HCT116 (cell line): ENCODE measurements around the gene KBTBD3. TPM values are rescaled to one million over a fixed set of nuclear protein-coding genes. Genes with fewer than 3 reads are reported as not detected.

ENCODE experiments used
- ATAC-seq: fragments of 200-7000 bp; cut with Tn5 transposase; 2 replicates; pipeline ENCODE4 v1.9.1; 2020; ENCODE audit warnings: mild to moderate bottlenecking, moderate library complexity
- BruUV-seq: library from RNA; stranded (reverse); fragments of 400-500 nt; replicated peaks from 2 replicates; lab custom pipeline; 2021; lab: Mats Ljungman, UMichigan
- CTCF ChIA-PET: fragments of 300-600 bp; sonication (Branson Sonifier 250); formaldehyde crosslinking; loops from one replicate; lab custom pipeline; 2021; ENCODE audit warnings: antibody characterized with exemption; lab: Charles Lee
- POLR2A ChIA-PET: fragments of 300-600, 350-600 bp; sonication (Branson Sonifier 250); formaldehyde crosslinking; loops from one replicate; lab custom pipeline; 2021; ENCODE audit warnings: antibody characterized with exemption; lab: Charles Lee
- RAD21 ChIA-PET, 2 experiments: fragments of 300-600 bp; sonication (Branson Sonifier 250); formaldehyde crosslinking; loops; one replicate each; lab custom pipeline; 2023; ENCODE audit warnings: low total read pairs in 2 of 2; ENCODE audit not compliant: uncharacterized antibody in 2 of 2, unreplicated experiment in 2 of 2, low non-redundant PET in 1 of 2; lab: Charles Lee
- DNase-seq: peaks from one replicate; pipeline ENCODE4 v3.0.0-alpha.2; 2010; ENCODE audit warnings: low read depth, low spot score
- H2AFZ ChIP-seq: fragments of 200-600 bp; shearing (Covaris generic), sonication (generic); 2 replicates; pipeline ENCODE4 v1.6.1; 2017; ENCODE audit warnings: low read depth, mixed run types, mixed read lengths, antibody characterized with exemption, low read length; ENCODE audit not compliant: poor library complexity, severe bottlenecking
- H3K27ac ChIP-seq: 2 replicates; pipeline ENCODE4 v1.5.1; 2012; ENCODE audit warnings: low read depth, low read length
- H3K27me3 ChIP-seq: fragments of 200-600 bp; sonication (generic); 2 replicates; pipeline ENCODE4 v1.6.1; 2016; ENCODE audit warnings: mixed run types, low read length, mixed read lengths; ENCODE audit not compliant: insufficient read depth
- H3K36me3 ChIP-seq, 2 experiments: fragments of 200-500 bp in 1 of 2; fragments of 200-600 bp in 1 of 2; sonication (Bioruptor generic) in 1 of 2; sonication (generic) in 1 of 2; 2 replicates each; pipeline versions ENCODE4 v1.5.1 to v1.6.1; 2014 to 2016; ENCODE audit warnings: low read length in 2 of 2, inconsistent platforms in 1 of 2, mixed read lengths in 1 of 2, mixed run types in 1 of 2; ENCODE audit not compliant: insufficient read depth in 2 of 2, control insufficient read depth in 1 of 2
- H3K4me1 ChIP-seq, 2 experiments: fragments of 200-600 bp in 1 of 2; sonication (generic) in 1 of 2; 2 replicates each; pipeline versions ENCODE4 v1.5.1 to v1.6.1; 2012 to 2017; ENCODE audit warnings: low read length in 2 of 2, inconsistent platforms in 1 of 2, mild to moderate bottlenecking in 1 of 2, mixed read lengths in 1 of 2, mixed run types in 1 of 2, moderate library complexity in 1 of 2; ENCODE audit not compliant: insufficient read depth in 2 of 2, control insufficient read depth in 1 of 2
- H3K4me2 ChIP-seq: fragments of 200-600 bp; sonication (generic); 2 replicates; pipeline ENCODE4 v1.6.1; 2017; ENCODE audit warnings: mixed run types, low read length, mixed read lengths
- H3K4me3 ChIP-seq, 2 experiments: fragments of 200-600 bp in 1 of 2; sonication (generic) in 1 of 2; replicated peaks in 1 of 2; 2 replicates each; pipeline ENCODE4 v1.5.1; 2011 to 2016; ENCODE audit warnings: low read length in 2 of 2, control low read depth in 1 of 2, low read depth in 1 of 2, mild to moderate bottlenecking in 1 of 2, mixed read lengths in 1 of 2, mixed run types in 1 of 2
- H3K79me2 ChIP-seq: fragments of 200-600 bp; sonication (generic); 2 replicates; pipeline ENCODE4 v1.6.1; 2017; ENCODE audit warnings: mild to moderate bottlenecking, mixed run types, low read length, moderate library complexity, mixed read lengths; ENCODE audit not compliant: insufficient read depth
- H3K9ac ChIP-seq: fragments of 200-600 bp; sonication (generic); 2 replicates; pipeline ENCODE4 v1.6.1; 2016; ENCODE audit warnings: low read length, mixed read lengths
- H3K9me2 ChIP-seq: fragments of 200-600 bp; sonication (generic), shearing (Covaris generic); 2 replicates; pipeline ENCODE4 v1.6.1; 2017; ENCODE audit warnings: mixed run types, mild to moderate bottlenecking, moderate library complexity; ENCODE audit not compliant: insufficient read depth
- H3K9me3 ChIP-seq, 2 experiments: fragments of 200-500 bp in 1 of 2; fragments of 200-600 bp in 1 of 2; sonication (Bioruptor generic) in 1 of 2; sonication (generic) in 1 of 2; 2 replicates each; pipeline ENCODE4 v1.6.1; 2014 to 2017; ENCODE audit warnings: low read length in 2 of 2, mixed read lengths in 2 of 2, inconsistent platforms in 1 of 2, low read depth in 1 of 2, mild to moderate bottlenecking in 1 of 2, mixed run types in 1 of 2, moderate library complexity in 1 of 2; ENCODE audit not compliant: control insufficient read depth in 1 of 2, insufficient read depth in 1 of 2
- H4K20me1 ChIP-seq: fragments of 200-600 bp; sonication (generic), shearing (Covaris generic); 2 replicates; pipeline ENCODE4 v1.6.1; 2017; ENCODE audit warnings: mixed run types, mild to moderate bottlenecking, moderate library complexity; ENCODE audit not compliant: insufficient read depth
- CEBPB ChIP-seq: IDR thresholded peaks from 2 replicates; pipeline ENCODE4 v1.6.1; 2012; ENCODE audit warnings: low read depth
- EZH2 ChIP-seq: fragments of 200-600 bp; sonication (generic); IDR thresholded peaks from 2 replicates; pipeline ENCODE4 v1.6.1; 2017; ENCODE audit warnings: antibody characterized with exemption, mixed run types
- EZH2phosphoT487 ChIP-seq: fragments of 200-600 bp; IDR thresholded peaks from 2 replicates; pipeline ENCODE4 v1.6.1; 2018; ENCODE audit warnings: antibody characterized with exemption, borderline replicate concordance
- FOSL1 ChIP-seq: IDR thresholded peaks from 2 replicates; pipeline ENCODE4 v1.6.1; 2012; ENCODE audit warnings: low read depth
- POLR2A ChIP-seq: IDR thresholded peaks from 2 replicates; pipeline ENCODE4 v1.7.0; 2011; ENCODE audit warnings: borderline replicate concordance; ENCODE audit not compliant: insufficient read depth, insufficient read length; ENCODE audit errors: extremely low read depth
- YY1 ChIP-seq: IDR thresholded peaks from 2 replicates; pipeline ENCODE4 v1.6.1; 2011; ENCODE audit warnings: low read length, low read depth, moderate library complexity, mild to moderate bottlenecking; ENCODE audit not compliant: insufficient replicate concordance; ENCODE audit errors: extremely low read depth
- intact Hi-C: fragments of 100-400 bp; cut with micrococcal nuclease; formaldehyde crosslinking; loops from 2 replicates; pipeline ENCODE4 v1.10.0; 2022
- total RNA-seq: library from RNA; stranded (reverse); gene quantifications from one replicate; pipeline ENCODE4 v1.2.1, GENCODE V29; 2021; ENCODE audit not compliant: unreplicated experiment
- TF ChIP-seq, protein P1 (sequence below), 3 experiments: fragments of 200-600 bp in 1 of 3; sonication (generic) in 1 of 3; IDR thresholded peaks in 2 of 3; conservative IDR thresholded peaks in 1 of 3; 2 replicates each; pipeline ENCODE4 v1.5.1; 2012 to 2017; ENCODE audit warnings: low read depth in 2 of 3, low read length in 2 of 3, antibody characterized with exemption in 1 of 3, borderline replicate concordance in 1 of 3, control low read depth in 1 of 3, mild to moderate bottlenecking in 1 of 3, mixed read lengths in 1 of 3, mixed run types in 1 of 3, moderate library complexity in 1 of 3; ENCODE audit not compliant: insufficient read depth in 1 of 3
- TF ChIP-seq, protein P2 (sequence below): IDR thresholded peaks from 2 replicates; pipeline ENCODE4 v1.6.1; 2012; ENCODE audit warnings: low read depth
- TF ChIP-seq, protein P3 (sequence below): IDR thresholded peaks from 2 replicates; pipeline ENCODE4 v1.6.1; 2011; ENCODE audit warnings: mild to moderate bottlenecking, low read length, moderate library complexity; ENCODE audit not compliant: insufficient replicate concordance; ENCODE audit errors: extremely low read depth

Gene KBTBD3
- total RNA-seq, 1 experiment from 2014 or later, result 10.4 TPM

DNA sequence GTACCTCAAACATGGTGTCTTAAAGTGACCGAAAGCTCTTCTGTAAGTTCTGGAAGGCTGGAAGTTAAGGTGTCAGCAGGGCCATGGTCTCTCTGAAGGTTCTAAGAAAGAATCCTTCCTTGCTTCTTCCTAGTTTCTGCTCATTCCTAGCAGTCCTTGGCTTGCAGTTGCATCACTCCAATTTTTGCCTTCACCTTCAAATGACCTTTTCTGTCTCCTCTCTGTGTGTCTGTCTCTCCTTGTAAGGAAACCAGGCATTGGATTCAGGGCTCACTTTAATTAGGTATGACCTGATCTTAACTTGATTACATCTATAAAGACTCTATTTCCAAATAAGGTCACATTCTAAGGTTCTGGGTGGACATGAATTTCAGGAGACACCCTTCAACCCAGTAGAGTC is 9.0 kb upstream of the KBTBD3 start:
- Histone ChIP-seq H3K9me3 (no peaks in the 10 kb centered on the region), H3K9ac (no peak overlapping the region), H3K4me1 (no peaks in the 10 kb centered on the region), H4K20me1 (peaks cover 34% of the 10 kb centered on the region), H3K36me3 (peaks cover 11% of the 10 kb centered on the region in 2 experiments), H2AFZ (no peak overlapping the region), H3K79me2 (peaks cover 97% of the 10 kb centered on the region), H3K27me3 (no peaks in the 10 kb centered on the region), H3K27ac (no peak overlapping the region), H3K4me2 (no peak overlapping the region), H3K9me2 (no peaks in the 10 kb centered on the region), H3K4me3 (no peak overlapping the region)
- ChIA-PET CTCF (interaction anchor here (1.0 kb wide), 1 partner anchor 47 kb away, joined by 4 read pairs; no protein-coding TSS in a partner anchor), POLR2A (no interaction called here), RAD21 (no interaction called here)
- DNase-seq (no peak), ATAC-seq (no peak)
- intact Hi-C loops, result no loop called here
- TF ChIP-seq, protein P1, sequence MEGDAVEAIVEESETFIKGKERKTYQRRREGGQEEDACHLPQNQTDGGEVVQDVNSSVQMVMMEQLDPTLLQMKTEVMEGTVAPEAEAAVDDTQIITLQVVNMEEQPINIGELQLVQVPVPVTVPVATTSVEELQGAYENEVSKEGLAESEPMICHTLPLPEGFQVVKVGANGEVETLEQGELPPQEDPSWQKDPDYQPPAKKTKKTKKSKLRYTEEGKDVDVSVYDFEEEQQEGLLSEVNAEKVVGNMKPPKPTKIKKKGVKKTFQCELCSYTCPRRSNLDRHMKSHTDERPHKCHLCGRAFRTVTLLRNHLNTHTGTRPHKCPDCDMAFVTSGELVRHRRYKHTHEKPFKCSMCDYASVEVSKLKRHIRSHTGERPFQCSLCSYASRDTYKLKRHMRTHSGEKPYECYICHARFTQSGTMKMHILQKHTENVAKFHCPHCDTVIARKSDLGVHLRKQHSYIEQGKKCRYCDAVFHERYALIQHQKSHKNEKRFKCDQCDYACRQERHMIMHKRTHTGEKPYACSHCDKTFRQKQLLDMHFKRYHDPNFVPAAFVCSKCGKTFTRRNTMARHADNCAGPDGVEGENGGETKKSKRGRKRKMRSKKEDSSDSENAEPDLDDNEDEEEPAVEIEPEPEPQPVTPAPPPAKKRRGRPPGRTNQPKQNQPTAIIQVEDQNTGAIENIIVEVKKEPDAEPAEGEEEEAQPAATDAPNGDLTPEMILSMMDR (IDR thresholded peaks at IDR 0.05 in 2 of 3, conservative IDR thresholded peaks at IDR 0.05 in 1 of 3; ENCODE audit: borderline replicate concordance in 1 of 3, insufficient read depth in 1 of 3, low read depth in 2 of 3, low read length in 2 of 3), result no peak
- TF ChIP-seq EZH2phosphoT487 (no peak), CEBPB (no peak), FOSL1 (no peak), POLR2A (no peak), EZH2 (no peak), YY1 (no peak)
- TF ChIP-seq, protein P2, sequence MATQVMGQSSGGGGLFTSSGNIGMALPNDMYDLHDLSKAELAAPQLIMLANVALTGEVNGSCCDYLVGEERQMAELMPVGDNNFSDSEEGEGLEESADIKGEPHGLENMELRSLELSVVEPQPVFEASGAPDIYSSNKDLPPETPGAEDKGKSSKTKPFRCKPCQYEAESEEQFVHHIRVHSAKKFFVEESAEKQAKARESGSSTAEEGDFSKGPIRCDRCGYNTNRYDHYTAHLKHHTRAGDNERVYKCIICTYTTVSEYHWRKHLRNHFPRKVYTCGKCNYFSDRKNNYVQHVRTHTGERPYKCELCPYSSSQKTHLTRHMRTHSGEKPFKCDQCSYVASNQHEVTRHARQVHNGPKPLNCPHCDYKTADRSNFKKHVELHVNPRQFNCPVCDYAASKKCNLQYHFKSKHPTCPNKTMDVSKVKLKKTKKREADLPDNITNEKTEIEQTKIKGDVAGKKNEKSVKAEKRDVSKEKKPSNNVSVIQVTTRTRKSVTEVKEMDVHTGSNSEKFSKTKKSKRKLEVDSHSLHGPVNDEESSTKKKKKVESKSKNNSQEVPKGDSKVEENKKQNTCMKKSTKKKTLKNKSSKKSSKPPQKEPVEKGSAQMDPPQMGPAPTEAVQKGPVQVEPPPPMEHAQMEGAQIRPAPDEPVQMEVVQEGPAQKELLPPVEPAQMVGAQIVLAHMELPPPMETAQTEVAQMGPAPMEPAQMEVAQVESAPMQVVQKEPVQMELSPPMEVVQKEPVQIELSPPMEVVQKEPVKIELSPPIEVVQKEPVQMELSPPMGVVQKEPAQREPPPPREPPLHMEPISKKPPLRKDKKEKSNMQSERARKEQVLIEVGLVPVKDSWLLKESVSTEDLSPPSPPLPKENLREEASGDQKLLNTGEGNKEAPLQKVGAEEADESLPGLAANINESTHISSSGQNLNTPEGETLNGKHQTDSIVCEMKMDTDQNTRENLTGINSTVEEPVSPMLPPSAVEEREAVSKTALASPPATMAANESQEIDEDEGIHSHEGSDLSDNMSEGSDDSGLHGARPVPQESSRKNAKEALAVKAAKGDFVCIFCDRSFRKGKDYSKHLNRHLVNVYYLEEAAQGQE, result no peak
- TF ChIP-seq, protein P3, sequence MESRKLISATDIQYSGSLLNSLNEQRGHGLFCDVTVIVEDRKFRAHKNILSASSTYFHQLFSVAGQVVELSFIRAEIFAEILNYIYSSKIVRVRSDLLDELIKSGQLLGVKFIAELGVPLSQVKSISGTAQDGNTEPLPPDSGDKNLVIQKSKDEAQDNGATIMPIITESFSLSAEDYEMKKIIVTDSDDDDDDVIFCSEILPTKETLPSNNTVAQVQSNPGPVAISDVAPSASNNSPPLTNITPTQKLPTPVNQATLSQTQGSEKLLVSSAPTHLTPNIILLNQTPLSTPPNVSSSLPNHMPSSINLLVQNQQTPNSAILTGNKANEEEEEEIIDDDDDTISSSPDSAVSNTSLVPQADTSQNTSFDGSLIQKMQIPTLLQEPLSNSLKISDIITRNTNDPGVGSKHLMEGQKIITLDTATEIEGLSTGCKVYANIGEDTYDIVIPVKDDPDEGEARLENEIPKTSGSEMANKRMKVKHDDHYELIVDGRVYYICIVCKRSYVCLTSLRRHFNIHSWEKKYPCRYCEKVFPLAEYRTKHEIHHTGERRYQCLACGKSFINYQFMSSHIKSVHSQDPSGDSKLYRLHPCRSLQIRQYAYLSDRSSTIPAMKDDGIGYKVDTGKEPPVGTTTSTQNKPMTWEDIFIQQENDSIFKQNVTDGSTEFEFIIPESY, result no peak
- BruUV-seq, result no TSS peak
